Activated T-cell treated with anti-CD3 and anti-CD28 coated beads, Interleukin-2, amount 50 U/mL, for 1 hour (primary cell): ENCODE data around the gene UBR2.

Source experiments
- DNase-seq: peaks from one replicate; pipeline ENCODE4 v3.0.0-alpha.2; 2020

UBR2 gene

GRCh38 chr6:42735976-42736375, 172.1 kb downstream of the UBR2 start:
- no peak for DNase-seq

GRCh38 chr6:42740725-42741124, 176.9 kb downstream of the UBR2 start:
- no peak for DNase-seq

- DNase-seq: no peak
Measured at GRCh38 chr6:42742116-42742894, 178.5 kb downstream of the UBR2 start.
